Osteocyte (in vitro differentiated cells): ENCODE measurements around the gene THUMPD2. TPM values are rescaled to one million over a fixed set of nuclear protein-coding genes. Genes with fewer than 3 reads are reported as not detected.

Experiments used
- DNase-seq: peaks from one replicate; pipeline ENCODE4 v3.0.0; 2021; ENCODE audit warnings: mixed read lengths; ENCODE audit not compliant: unreplicated experiment; ENCODE audit errors: extremely low spot score
- H3K27ac Mint-ChIP-seq: one replicate; pipeline ENCODE4 v1.8.0; 2021; ENCODE audit warnings: mild to moderate bottlenecking, mixed read lengths; ENCODE audit not compliant: unreplicated experiment
- H3K27me3 Mint-ChIP-seq: one replicate; pipeline ENCODE4 v1.8.0; 2021; ENCODE audit warnings: mixed read lengths; ENCODE audit not compliant: unreplicated experiment
- H3K36me3 Mint-ChIP-seq: one replicate; pipeline ENCODE4 v1.8.0; 2021; ENCODE audit warnings: mixed read lengths; ENCODE audit not compliant: unreplicated experiment
- H3K4me1 Mint-ChIP-seq: one replicate; pipeline ENCODE4 v1.8.0; 2021; ENCODE audit warnings: mixed read lengths; ENCODE audit not compliant: unreplicated experiment
- H3K4me3 Mint-ChIP-seq: one replicate; pipeline ENCODE4 v1.8.0; 2021; ENCODE audit warnings: mild to moderate bottlenecking, moderate library complexity, mixed read lengths; ENCODE audit not compliant: unreplicated experiment
- H3K9me3 Mint-ChIP-seq: one replicate; pipeline ENCODE4 v1.8.0; 2021; ENCODE audit warnings: mixed read lengths; ENCODE audit not compliant: unreplicated experiment
- total RNA-seq: library from RNA; stranded (reverse); gene quantifications from 2 replicates; pipeline ENCODE4 v1.2.1, GENCODE V29; 2021
- TF ChIP-seq, protein P1 (sequence below): fragments of 200-600 bp; sonication (generic); IDR thresholded peaks from 2 replicates; pipeline ENCODE4 v1.5.0; 2021; ENCODE audit warnings: antibody characterized with exemption, mild to moderate bottlenecking, moderate library complexity

The THUMPD2 gene
- total RNA-seq, 1 donor from 2014 or later: 7.3 TPM

DNA sequence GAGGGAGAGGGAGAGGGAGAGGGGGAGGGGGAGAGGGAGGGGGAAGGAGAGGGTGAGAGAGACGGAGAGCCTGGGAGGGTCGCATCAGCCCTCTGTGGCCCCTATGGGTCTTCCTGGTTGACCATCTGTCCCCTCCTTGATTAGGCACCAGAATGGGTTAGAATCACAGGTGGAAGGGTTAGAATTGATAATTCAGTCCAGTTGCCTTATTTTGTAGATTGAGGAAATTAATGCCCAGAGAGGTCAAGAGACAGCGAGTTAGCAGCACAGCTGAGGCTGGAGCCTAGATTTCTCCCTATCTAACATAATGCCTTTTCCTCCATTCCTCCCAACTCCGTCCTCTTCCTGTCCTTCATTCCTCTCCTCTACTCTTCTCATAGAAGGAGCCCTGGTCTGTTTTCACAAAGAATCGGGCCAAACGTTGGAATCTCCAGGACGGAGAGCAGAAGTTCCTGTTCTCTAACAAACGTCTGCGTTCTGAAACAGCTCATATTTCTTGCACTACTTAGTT, 338 bp upstream of the THUMPD2 start:
- Mint-ChIP-seq H3K4me3 (peak overlapping the region; percentile 81), H3K27me3 (no peaks in the 10 kb centered on the region)

DNA sequence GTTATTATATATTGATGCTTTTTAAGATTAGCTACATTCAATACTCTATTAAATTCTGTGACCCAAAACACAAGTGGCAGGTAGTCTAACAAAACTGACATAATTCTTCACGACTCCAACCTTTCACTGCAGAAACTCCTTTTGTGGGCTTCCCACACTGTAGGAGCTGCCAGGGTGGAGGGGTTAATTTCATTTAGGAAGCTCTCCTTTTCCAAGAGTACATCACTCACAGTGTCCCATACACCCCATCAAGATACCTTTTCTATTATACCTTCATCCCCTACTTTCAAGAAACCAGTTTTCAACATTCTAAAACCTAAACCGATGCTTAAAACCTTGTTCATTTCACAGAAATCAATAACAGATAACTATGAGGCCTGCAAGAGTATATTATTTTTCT, 825 bp downstream of the THUMPD2 start:
- Mint-ChIP-seq H3K4me3 (peak overlapping the region; percentile 81), H3K27ac (peak overlapping the region; percentile 84), H3K27me3 (no peaks in the 10 kb centered on the region), H3K4me1 (peaks cover 26% of the 10 kb centered on the region), H3K9me3 (peaks cover 4% of the 10 kb centered on the region), H3K36me3 (peaks cover 8% of the 10 kb centered on the region)
- DNase-seq: no peak
- TF ChIP-seq, protein P1, sequence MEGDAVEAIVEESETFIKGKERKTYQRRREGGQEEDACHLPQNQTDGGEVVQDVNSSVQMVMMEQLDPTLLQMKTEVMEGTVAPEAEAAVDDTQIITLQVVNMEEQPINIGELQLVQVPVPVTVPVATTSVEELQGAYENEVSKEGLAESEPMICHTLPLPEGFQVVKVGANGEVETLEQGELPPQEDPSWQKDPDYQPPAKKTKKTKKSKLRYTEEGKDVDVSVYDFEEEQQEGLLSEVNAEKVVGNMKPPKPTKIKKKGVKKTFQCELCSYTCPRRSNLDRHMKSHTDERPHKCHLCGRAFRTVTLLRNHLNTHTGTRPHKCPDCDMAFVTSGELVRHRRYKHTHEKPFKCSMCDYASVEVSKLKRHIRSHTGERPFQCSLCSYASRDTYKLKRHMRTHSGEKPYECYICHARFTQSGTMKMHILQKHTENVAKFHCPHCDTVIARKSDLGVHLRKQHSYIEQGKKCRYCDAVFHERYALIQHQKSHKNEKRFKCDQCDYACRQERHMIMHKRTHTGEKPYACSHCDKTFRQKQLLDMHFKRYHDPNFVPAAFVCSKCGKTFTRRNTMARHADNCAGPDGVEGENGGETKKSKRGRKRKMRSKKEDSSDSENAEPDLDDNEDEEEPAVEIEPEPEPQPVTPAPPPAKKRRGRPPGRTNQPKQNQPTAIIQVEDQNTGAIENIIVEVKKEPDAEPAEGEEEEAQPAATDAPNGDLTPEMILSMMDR: no peak

More for the DNA sequence above, 338 bp upstream of the THUMPD2 start:
- no peak for DNase-seq
- TF ChIP-seq, protein P1: no peak
- peaks cover 29% of the 10 kb centered on the region for H3K4me1 Mint-ChIP-seq
- H3K27ac Mint-ChIP-seq: no peak overlapping the region
- H3K36me3 Mint-ChIP-seq: peaks cover 5% of the 10 kb centered on the region
- peaks cover 4% of the 10 kb centered on the region for H3K9me3 Mint-ChIP-seq

DNA sequence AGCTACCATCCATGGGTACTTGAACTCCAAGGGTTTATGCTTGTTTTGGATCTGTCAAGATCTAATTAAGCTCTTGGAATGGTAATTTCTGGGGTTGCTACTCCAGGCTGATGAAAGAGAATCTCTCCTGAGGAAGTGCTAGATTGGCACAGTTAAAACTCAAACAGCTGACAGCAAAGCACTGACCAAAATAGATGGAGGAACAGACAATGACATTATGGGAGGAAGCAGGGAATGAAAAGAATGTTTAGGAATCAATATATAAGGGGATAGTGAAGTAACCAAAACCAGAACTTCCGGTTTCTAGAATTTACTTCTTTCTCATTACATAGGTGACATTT, 6.3 kb downstream of the THUMPD2 start:
- H3K4me1 Mint-ChIP-seq: peaks cover 16% of the 10 kb centered on the region
- H3K4me3 Mint-ChIP-seq: no peak overlapping the region
- peaks cover 4% of the 10 kb centered on the region for H3K9me3 Mint-ChIP-seq
- TF ChIP-seq, protein P1: no peak
- DNase-seq: no peak
- peaks cover 18% of the 10 kb centered on the region for H3K36me3 Mint-ChIP-seq
- no peak overlapping the region for H3K27ac Mint-ChIP-seq
- no peaks in the 10 kb centered on the region for H3K27me3 Mint-ChIP-seq

DNA sequence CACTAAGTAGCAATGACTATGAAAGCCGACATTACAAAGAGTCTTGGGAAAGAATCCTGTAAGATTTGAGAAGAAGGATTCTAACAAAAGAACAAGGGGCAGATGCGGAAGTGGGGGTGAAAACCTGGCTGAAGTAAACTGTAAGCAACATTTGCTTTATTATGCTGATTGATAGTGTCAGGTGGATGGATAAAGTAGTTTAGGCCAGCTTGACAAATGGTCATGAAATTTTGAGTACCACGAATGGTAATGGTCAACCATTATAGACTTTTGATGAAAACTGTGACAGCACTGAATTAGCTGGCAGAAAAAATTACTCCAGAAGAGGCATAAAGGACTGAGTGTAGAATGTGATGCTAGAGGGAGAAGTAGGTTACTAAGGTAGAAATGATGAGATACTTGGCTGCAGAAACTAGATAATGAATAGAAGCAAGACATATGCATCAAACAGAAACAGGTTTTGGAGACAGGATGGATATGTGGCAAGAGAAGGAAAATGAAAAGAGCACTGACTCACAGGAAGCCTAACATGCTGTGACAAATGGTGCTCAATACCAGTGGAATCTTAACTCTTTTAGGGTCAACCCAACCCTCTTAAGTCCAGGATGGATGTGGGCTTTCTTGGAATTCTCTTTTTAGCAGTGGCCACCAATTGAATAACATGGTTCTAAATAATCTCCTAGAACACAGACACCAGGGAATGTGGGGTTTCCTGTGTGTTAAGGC, 6.8 kb downstream of the THUMPD2 start:
- DNase-seq: no peak
- Mint-ChIP-seq H3K4me1 (peaks cover 10% of the 10 kb centered on the region), H3K4me3 (no peak overlapping the region), H3K27me3 (no peaks in the 10 kb centered on the region), H3K27ac (no peak overlapping the region), H3K36me3 (peaks cover 18% of the 10 kb centered on the region), H3K9me3 (peaks cover 4% of the 10 kb centered on the region)
- TF ChIP-seq, protein P1: no peak

DNA sequence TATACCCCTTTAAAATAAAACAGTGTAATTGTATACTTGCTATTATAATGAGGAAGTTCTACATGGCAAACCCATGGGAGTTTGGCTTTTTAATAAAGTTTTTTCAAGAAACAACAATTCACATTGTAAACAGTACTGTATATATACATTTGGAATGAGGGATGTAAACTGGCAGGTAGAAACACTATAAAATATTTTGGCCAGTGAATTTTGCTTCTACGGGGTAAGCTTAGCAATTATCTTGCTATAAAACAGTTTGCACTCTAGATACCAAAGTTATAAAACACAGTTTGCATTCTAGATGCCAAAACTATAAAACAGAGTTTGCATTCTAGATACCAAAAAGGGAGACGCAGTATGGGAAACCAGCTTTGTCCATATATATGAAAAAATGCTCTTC, 16.6 kb downstream of the THUMPD2 start:
- Mint-ChIP-seq H3K4me3 (no peak overlapping the region), H3K27ac (no peak overlapping the region), H3K4me1 (peaks cover 6% of the 10 kb centered on the region), H3K36me3 (peaks cover 66% of the 10 kb centered on the region), H3K27me3 (no peaks in the 10 kb centered on the region), H3K9me3 (no peaks in the 10 kb centered on the region)
- TF ChIP-seq, protein P1: no peak
- DNase-seq: no peak
